Measurements from ENCODE around the gene DNAL1. TPM values are rescaled to one million over a fixed set of nuclear protein-coding genes. Genes with fewer than 3 reads are reported as not detected.

DNAL1 gene
- total and polyA plus RNA-seq, 10 of the 15 experiments (the other 5 are each of a cell fraction or from before 2014, with no cell fraction given) = 2.4 to 18.2 (median 7.4) TPM

GRCh38 chr14:73613046-73613383, 31.8 kb upstream of the DNAL1 start:
- BruUV-seq (replicated peaks) = no TSS peak
- H2AFZ ChIP-seq (ENCODE audit: control insufficient read depth, low read depth, low read length) = peak overlapping the region; percentile 86
- ChIA-PET CTCF (interaction anchor here (0.5 to 2.1 kb wide), 7 partner anchors 20 to 105 kb away, joined by 3 to 6 read pairs (median 3); partner anchors contain the start of gene ACOT2), RAD21 (ENCODE audit: unreplicated experiment) (interaction anchor here (1.0 kb wide), 1 partner anchor 42 kb away, joined by 3 read pairs; no protein-coding TSS in a partner anchor), SMC1A (ENCODE audit: uncharacterized antibody, unreplicated experiment) (interaction anchor here (0.8 kb wide), 1 partner anchor 100 kb away, joined by 3 read pairs; no protein-coding TSS in a partner anchor), POLR2A (interaction anchor here (1.2 kb wide), 1 partner anchor 43 kb away, joined by 4 read pairs; no protein-coding TSS in a partner anchor)
- H3K4me2 ChIP-seq (ENCODE audit: control insufficient read depth, insufficient read depth) = peak overlapping the region; percentile 98
- H3K4me1 ChIP-seq (ENCODE audit: control insufficient read depth, insufficient read depth, low read length) = no peaks in the 10 kb centered on the region; the same call in 1 of the 2 replicates
- H4K20me1 ChIP-seq (ENCODE audit: control insufficient read depth, insufficient read depth) = no peaks in the 10 kb centered on the region
- in situ Hi-C loops (cut with MboI) (no loop called here), intact Hi-C loops (cut with micrococcal nuclease; ENCODE audit: unreplicated experiment) (no loop called here)
- peak overlapping the region; percentile 40; the same call in 1 of the 2 replicates for H3K9ac ChIP-seq (ENCODE audit: control insufficient read depth, insufficient read depth, low read length)
- H3K79me2 ChIP-seq (ENCODE audit: control insufficient read depth, insufficient read depth, low read length) = no peaks in the 10 kb centered on the region
- 4% methylated on average over 13 of the region's 13 CpGs for whole genome bisulfite sequencing (ENCODE audit: insufficient coverage, insufficient replicate concordance, low lambda C conversion rate, missing lambda C conversion rate)
- FAIRE-seq = no peak
- DNase-seq (ENCODE audit: low read depth, low spot score) = no peak
- H3K27me3 ChIP-seq (replicated peaks in 1 of 2; ENCODE audit: control insufficient read depth in 2 of 2, insufficient read depth in 2 of 2, low read length in 1 of 2) = peaks cover 2 to 9% of the 10 kb centered on the region in 2 experiments; a peak in 2 of 4 replicates
- ATAC-seq = peak; percentile 20
- peak overlapping the region; percentile 58; the same call in 1 of the 2 replicates for H3K4me3 ChIP-seq
- no peaks in the 10 kb centered on the region; the same call in 2 of the 3 replicates for H3K9me3 ChIP-seq (replicated peaks; ENCODE audit: control insufficient read depth, insufficient read depth, low read length)
- H3K36me3 ChIP-seq (ENCODE audit: control insufficient read depth in 2 of 2, insufficient read depth in 2 of 2, low read length in 1 of 2) = no peaks in the 10 kb centered on the region
- TF ChIP-seq ASH2L (IDR thresholded peaks at IDR 0.05; ENCODE audit: borderline replicate concordance, low read depth) (no peak), ZBTB4 (CRISPR knock-in tag; IDR thresholded peaks at IDR 0.05) (no peak), EED (IDR thresholded peaks at IDR 0.05; ENCODE audit: low read depth) (0 out of 2 replicates have a peak, but pooled peaks have one; percentile 9), SIX5 (IDR thresholded peaks at IDR 0.05; ENCODE audit: low read depth, low read length, severe bottlenecking) (no peak), ZZZ3 (IDR thresholded peaks at IDR 0.05; ENCODE audit: control insufficient read depth, insufficient read length, low read depth) (no peak), CBX3 (IDR thresholded peaks at IDR 0.05; ENCODE audit: borderline replicate concordance, low read depth) (no peak), RB1 (IDR thresholded peaks at IDR 0.05; ENCODE audit: borderline replicate concordance) (no peak), MTA3 (IDR thresholded peaks at IDR 0.05; ENCODE audit: borderline replicate concordance, low read length) (no peak), ATF3 (IDR thresholded peaks at IDR 0.05; ENCODE audit: borderline replicate concordance, extremely low read depth, low read depth, low read length) (no peak), KLF5 (IDR thresholded peaks at IDR 0.05; ENCODE audit: partially characterized antibody) (no peak), SIN3A (IDR thresholded peaks at IDR 0.05; ENCODE audit: low read depth, low read length) (0 out of 2 replicates have a peak, but pooled peaks have one; percentile 2), BACH1 (IDR thresholded peaks at IDR 0.05; ENCODE audit: borderline replicate concordance) (no peak)
- no peak overlapping the region for H3K27ac ChIP-seq (ENCODE audit: control insufficient read depth, insufficient read depth)

All from GM12878 (cell line).